ENCODE results near the gene LRRC3. TPM values are rescaled to one million over a fixed set of nuclear protein-coding genes. Genes with fewer than 3 reads are reported as not detected.

Gene LRRC3
- total and polyA plus RNA-seq, 2 of the 8 experiments (the other 6 are each of a cell fraction or from before 2014, with no cell fraction given) = 3.1 to 5.4 TPM

GRCh38 chr21:44448651-44449131, 6.6 kb upstream of the LRRC3 start:
- Histone ChIP-seq H3K18ac (ENCODE audit: extremely low read depth, low read length) (no peak overlapping the region), H3K9ac (replicated peaks in 1 of 4; ENCODE audit: extremely low read depth in 1 of 4, low read depth in 3 of 4, low read length in 3 of 4) (no peak overlapping the region), H2BK15ac (ENCODE audit: low read length) (no peak overlapping the region), H4K91ac (replicated peaks; ENCODE audit: insufficient read length, low read length) (no peak overlapping the region), H4K20me1 (replicated peaks in 1 of 2; ENCODE audit: control insufficient read depth in 1 of 2, insufficient read depth in 2 of 2, low read length in 2 of 2) (no peaks in the 10 kb centered on the region), H3K4me1 (replicated peaks in 1 of 4; ENCODE audit: control insufficient read depth in 3 of 4, insufficient read depth in 4 of 4, low read length in 3 of 4) (no peaks in the 10 kb centered on the region), H2BK12ac (ENCODE audit: low read depth, low read length) (no peak overlapping the region), H3K14ac (ENCODE audit: insufficient read length) (no peak overlapping the region), H3K79me1 (ENCODE audit: low read depth, low read length) (no peaks in the 10 kb centered on the region), H3K79me2 (ENCODE audit: control insufficient read depth in 1 of 2, insufficient read depth in 2 of 2, low read length in 2 of 2) (no peaks in the 10 kb centered on the region), H3K4me3 (ENCODE audit: extremely low read depth in 1 of 4, insufficient read depth in 2 of 4, low read depth in 3 of 4, low read length in 4 of 4) (no peak overlapping the region), H2AFZ (ENCODE audit: low read length) (no peak overlapping the region), H2AK5ac (ENCODE audit: low read depth, low read length) (no peak overlapping the region), H3K36me3 (ENCODE audit: control insufficient read depth in 2 of 4, insufficient read depth in 4 of 4, low read length in 3 of 4) (no peaks in the 10 kb centered on the region), H3K27ac (ENCODE audit: low read depth, low read length) (no peak overlapping the region), H3K9me3 (ENCODE audit: insufficient read depth in 2 of 2, low read depth in 1 of 2, low read length in 1 of 2) (no peaks in the 10 kb centered on the region), H3K23me2 (ENCODE audit: low read depth, low read length) (no peaks in the 10 kb centered on the region), H3K23ac (ENCODE audit: insufficient read length) (no peak overlapping the region), H3K27me3 (replicated peaks in 1 of 4; ENCODE audit: control insufficient read depth in 3 of 4, extremely low read depth in 1 of 4, insufficient read depth in 3 of 4, low read length in 3 of 4) (no peaks in the 10 kb centered on the region), H4K8ac (ENCODE audit: extremely low read depth, insufficient read depth, low read length) (no peak overlapping the region; the same call in 1 of the 2 replicates), H3K56ac (replicated peaks; ENCODE audit: insufficient read length, low read depth, low read length) (no peak overlapping the region), H3K4me2 (ENCODE audit: insufficient read depth in 1 of 2, low read depth in 2 of 2, low read length in 2 of 2) (no peak overlapping the region), H2BK5ac (ENCODE audit: low read depth, low read length) (no peak overlapping the region), H4K5ac (ENCODE audit: insufficient read length, low read depth, low read length) (no peak overlapping the region), H2BK20ac (ENCODE audit: low read length) (no peak overlapping the region), H3K4ac (replicated peaks; ENCODE audit: insufficient read length, low read depth, low read length) (no peak overlapping the region), H2BK120ac (replicated peaks; ENCODE audit: low read depth, low read length) (no peak overlapping the region)
- ChIA-PET POLR2A (ENCODE audit: partially characterized antibody) (no interaction called here), CTCF (ENCODE audit: partially characterized antibody) (interaction anchor here (0.6 to 1.9 kb wide), 4 partner anchors 10 to 80 kb away, joined by 3 to 10 read pairs (median 6); no protein-coding TSS in a partner anchor)
- DNase-seq (ENCODE audit: low read depth in 1 of 2, low spot score in 2 of 2) = no peak
- no peak for FAIRE-seq
- 81% methylated on average over 9 of the region's 13 CpGs; no CpG with 5 or more reads in 1 of the 2 experiments for WGBS, 2 experiments (ENCODE audit: extremely low coverage in 1 of 2, insufficient coverage in 1 of 2, insufficient read length in 1 of 2, insufficient replicate concordance in 2 of 2, low coverage in 1 of 2, low lambda C conversion rate in 2 of 2, missing lambda C conversion rate in 1 of 2)
- TF ChIP-seq RXRA (IDR thresholded peaks at IDR 0.05; ENCODE audit: insufficient read depth, low read depth, low read length) (no peak), CBX8 (IDR thresholded peaks at IDR 0.05; ENCODE audit: borderline replicate concordance, low read depth, low read length) (no peak), SRF (IDR thresholded peaks at IDR 0.05; ENCODE audit: low read depth, low read length) (no peak)

Measured in H1 (cell line).